GM18907 (cell line): Measurements from ENCODE around the gene MRPL10.

Experiments
- ATAC-seq: cut with Tn5 transposase; IDR thresholded peaks from one replicate; pipeline ENCODE4 v1.9.1; 2021; ENCODE audit warnings: mild to moderate bottlenecking, moderate library complexity; ENCODE audit not compliant: unreplicated experiment

Gene MRPL10

DNA sequence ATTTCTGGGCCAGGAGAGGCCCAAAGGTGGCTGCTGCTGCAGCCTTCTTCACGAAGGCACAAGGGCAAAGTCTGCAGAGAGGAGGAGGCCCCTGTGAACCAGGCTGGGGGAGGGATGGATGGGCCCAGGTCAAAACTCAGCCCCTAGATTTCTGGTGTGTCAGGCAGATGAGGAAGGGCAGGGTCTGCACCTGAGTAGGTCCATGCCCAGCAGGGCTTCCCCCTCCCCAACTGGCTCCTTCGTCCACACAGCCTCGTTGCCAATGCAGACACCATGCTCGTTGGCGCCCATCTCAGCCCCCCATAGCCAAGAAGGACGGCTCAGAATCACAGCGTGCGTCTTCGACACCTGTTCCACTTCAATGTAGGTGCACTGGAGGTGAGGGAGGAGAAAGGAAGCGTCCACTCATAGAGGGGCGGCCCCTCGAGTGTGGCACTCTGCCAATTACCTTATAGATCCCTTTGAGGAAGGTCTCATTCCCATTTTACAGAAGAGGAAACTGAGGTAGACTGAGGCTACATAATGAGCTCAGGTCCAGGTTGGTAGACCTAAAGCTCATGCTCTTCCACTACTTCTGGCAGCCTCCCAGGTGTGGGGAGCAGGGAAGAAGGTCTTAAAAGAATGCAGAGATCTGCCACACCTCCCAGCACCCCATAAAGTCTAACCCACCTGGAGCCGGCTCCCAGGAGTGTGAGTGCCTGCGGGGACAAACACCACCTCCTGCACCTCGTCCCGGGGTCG, 8.8 kb upstream of the MRPL10 start:
- ATAC-seq = no peak

DNA sequence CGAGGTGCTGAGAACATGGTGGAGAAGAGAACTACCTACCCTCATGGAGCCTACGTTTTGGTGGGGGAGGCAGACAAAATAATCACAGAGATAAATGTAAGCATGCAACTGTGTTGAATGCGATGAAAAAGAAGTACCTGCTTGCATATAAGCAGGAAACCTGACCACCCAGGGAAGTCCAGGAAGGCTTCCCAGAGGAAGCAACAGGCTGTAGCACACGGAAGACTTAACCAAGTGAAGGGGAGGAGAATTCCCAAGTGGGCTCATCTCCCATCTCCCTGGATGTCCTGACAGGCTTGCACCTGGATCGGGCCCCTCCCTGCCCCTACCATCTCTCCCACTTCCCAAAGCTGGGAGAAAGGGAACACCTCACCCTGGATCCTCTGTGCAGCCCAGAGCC, 7.7 kb upstream of the MRPL10 start:
- ATAC-seq = no peak

DNA sequence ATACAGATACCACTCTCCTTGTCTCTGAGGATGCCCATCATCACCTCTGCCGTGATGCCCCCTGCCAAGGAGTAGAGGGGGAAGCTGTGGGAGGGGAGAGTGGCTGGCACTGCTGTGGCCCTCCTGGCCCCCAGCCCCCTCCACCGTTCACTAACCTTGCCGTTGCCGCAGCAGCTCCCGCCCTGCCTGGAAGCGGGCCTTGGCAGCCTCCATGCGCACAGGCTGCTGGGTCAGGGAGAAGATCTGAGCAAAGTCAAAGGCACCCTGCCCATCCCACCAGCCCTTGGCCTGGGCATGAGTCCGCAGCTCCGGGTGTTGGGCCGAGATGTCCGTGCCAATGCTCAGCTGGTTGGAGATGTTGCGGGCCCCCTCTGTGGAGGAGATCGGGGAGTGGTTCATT, 7.3 kb upstream of the MRPL10 start:
- no peak for ATAC-seq

DNA sequence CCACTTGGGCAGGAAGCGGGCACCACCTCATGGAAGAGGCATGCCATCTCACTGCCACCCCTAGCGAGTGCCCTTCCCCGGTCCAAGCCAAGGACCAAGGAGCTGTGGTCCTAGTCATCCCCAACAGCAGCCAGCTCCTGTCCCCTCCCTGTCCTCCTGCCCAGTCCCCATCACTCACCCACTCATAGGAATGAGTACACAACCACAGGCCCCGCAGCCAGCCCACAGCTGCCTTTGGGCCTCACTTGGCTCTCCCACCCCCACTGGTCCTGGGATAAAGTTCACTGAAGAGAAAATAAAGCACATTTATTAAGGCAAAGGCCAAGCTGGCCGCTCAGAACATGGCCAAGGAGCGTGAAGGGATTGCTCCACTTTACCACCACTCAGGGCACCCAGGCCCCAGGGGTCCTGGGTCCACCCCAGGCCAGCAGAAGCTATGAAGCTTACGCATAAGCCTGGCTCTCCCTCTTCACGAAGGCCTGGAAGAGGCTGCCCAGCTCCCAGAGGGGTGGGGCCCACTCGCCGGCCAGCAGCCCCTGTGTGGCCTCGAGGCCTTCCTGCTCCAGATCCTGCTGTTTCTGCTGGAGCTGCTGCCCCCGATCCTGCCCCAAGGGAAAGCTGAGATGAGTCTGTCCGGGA, 6.2 kb upstream of the MRPL10 start:
- no peak for ATAC-seq

- no peak for ATAC-seq
Measured at GRCh38 chr17:47836601-47837000, 5.3 kb upstream of the MRPL10 start.

DNA sequence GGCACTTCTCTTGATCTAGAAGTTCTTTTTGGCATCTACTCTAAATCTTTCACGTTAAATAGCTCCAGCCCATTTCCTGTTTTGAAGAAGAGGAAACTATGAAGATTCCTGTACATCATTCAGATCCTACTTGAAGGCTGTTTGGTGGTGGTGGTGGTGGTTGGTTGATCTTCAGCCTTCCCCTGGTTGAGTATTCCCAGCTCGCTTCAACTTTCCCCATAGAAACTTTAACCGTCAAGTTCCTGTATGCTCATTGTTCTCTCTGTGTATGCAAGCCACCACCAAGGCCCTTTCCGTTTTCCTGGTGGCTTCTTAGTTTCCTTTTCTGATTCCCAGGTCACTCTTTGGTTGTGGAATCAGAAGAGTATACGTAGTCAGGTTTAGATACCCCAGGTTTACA, 3.4 kb upstream of the MRPL10 start:
- no peak for ATAC-seq

DNA sequence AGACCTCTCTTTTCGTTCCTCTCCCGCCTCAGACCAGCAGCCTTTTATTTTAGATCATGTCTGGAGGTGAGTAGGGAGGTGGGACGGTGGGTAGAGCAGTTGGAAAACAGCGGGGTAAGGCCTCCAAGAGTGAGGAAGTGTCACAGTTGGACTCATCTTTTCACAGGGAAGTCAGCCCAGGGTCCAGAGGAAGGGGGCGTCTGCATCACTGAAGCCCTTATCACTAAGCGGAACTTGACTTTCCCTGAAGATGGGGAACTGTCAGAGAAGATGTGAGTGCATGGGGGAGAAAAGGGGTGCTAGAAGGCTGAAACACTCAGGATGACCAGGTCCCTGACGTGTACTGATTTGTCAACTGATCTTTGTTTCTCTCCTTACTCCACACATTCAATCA, 590 bp upstream of the MRPL10 start:
- peak; percentile 10 for ATAC-seq

GRCh38 chr17:47830396-47831002, 842 bp downstream of the MRPL10 start:
- ATAC-seq = no peak

- no peak for ATAC-seq
Measured at GRCh38 chr17:47829870-47830269, 1.5 kb downstream of the MRPL10 start.

DNA sequence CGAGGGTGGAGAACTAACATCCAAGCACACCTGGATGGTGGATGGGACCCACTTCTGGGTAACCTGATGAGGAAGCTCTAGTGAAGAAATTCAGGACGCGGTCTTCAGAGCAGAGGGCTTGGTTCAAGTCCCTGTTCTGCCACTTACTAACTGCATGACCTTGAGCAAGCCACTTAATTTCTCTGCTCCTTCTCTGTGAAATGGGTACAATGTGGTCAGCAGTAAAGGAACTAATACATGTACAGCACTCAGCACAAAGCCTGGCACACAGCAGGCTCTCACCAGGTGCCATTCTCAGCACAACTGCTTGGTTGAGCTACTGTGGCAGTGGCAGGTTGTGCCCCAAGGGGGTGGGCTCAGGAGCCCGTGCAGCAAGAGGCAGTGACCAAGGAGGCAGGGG, 7.8 kb downstream of the MRPL10 start:
- no peak for ATAC-seq

DNA sequence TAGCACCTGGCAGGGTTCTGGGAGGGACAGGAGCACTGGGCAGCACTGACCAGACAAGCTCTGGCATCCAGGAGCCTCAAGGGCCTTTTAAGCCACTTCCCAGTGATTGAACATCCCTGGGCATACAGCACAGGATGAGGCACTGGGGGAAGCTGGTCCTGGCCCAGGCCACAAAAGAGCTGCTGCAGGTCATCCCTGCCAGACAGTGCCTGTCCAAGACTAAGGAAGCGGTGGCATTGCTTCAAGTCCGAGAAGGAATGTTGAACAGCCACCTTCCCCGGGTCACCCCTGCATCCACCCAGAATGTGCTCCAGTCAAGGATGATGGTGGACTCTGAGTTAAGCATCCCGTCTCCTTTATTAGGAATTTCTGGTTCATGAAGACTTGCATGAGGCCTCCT, 8.6 kb downstream of the MRPL10 start:
- no peak for ATAC-seq

DNA sequence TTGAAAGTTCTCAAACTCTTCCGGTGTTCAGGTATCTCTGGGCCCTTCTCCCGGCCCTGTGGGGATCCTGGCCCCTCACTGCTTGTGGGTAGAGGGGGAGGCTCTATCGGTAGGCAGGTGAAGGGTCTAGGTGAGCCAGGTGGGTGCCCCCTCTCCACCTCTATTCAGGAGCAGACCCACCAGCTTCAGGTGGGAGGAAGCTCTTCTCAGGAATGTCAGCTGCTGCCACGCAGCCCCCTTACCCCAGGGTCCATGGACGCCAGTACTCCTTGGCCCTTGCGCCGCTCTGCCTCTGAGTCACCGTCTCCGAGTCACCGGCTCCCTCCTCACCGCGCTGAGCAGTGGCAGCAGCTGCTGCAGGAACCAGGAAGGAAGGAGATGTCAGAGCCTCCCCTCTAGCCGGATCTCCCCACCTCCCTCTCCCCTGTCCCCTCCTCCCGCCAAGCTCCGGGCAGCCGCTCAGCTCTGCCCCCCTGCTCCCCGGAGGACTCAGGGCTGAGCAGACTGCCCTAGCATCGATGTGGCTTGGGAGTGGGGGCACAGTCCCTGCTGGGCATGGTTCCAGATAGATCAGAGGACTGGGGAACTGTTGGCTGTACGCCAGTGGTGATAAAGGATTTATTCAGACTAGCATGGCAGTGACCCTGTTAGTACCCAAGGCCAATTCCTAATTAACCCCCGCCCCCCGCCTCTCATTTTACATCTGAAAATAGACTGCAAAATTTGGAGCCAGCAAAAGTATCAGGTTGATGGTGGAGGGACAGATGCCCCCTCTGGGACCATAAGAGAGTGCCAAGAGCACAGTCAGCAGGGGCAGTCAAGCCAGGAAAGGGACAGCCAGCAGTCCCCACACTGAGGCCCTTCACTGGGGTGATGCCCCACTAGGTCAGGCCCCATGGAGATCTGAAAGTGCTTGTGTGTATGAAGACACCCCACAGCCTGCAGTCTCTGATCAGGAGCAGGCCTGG, 9.6 kb downstream of the MRPL10 start, which contains the start of gene OSBPL7:
TSS of gene OSBPL7 (minus strand) at position 371 of the 968 bp plus-strand sequence. CDS start 1,516 bp downstream, outside the sequence.
- peak; percentile 82 for ATAC-seq

GRCh38 chr17:47821031-47821423, 10.3 kb downstream of the MRPL10 start:
- no peak for ATAC-seq

DNA sequence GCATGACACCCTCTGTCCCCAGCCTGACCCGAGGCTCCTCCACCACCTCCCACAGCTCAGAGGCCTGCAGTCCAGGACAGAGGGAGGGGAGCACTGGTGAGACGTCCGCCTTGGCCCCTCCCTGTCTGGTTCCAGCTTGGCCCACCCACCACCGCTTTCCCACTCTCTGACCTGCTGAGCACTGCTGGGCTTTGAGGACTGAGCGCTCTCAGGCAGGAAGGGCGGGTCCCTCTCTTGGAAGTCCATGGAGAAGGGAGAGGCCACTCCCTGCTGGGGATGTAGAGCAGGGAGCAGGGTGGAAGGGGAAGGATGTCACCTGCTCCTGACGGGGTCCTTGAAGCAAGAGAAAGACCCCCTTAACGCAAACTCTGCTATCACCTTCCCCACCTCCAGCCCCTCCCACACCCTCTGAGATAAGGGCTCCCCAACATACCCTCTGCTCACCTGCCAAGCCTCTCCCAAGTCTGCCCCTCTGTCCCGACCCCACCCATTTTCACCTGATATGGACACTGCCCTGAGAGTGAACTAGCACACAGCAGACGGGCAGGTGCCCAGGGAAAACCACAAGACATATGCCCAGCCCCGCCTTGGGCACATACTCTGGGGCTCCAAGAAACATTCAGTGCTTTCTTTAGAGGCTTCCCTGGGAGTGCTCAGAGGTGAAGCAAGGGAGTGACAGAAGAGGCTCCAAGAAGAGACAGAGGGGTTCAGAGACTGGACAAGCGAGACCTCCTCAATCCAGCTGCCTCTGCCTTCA, 11.1 kb downstream of the MRPL10 start:
- ATAC-seq = no peak

- no peak for ATAC-seq
Measured at GRCh38 chr17:47819475-47819874, 11.9 kb downstream of the MRPL10 start.

GRCh38 chr17:47818002-47818695, 13.2 kb downstream of the MRPL10 start:
- ATAC-seq = no peak

GRCh38 chr17:47816947-47817346, 14.4 kb downstream of the MRPL10 start:
- ATAC-seq = no peak

- no peak for ATAC-seq
Measured at GRCh38 chr17:47816111-47816735, 15.1 kb downstream of the MRPL10 start.
